Activated CD4-positive, alpha-beta T cell treated with anti-CD3 and anti-CD28 coated beads, Interleukin-2, amount 50 U/mL, for 48 hours (primary cell): ENCODE measurements around the gene ARID2.

ENCODE experiments used
- DNase-seq, 2 experiments: peaks; one replicate each; pipeline ENCODE4 v3.0.0-alpha.2; 2020

The ARID2 gene

DNA sequence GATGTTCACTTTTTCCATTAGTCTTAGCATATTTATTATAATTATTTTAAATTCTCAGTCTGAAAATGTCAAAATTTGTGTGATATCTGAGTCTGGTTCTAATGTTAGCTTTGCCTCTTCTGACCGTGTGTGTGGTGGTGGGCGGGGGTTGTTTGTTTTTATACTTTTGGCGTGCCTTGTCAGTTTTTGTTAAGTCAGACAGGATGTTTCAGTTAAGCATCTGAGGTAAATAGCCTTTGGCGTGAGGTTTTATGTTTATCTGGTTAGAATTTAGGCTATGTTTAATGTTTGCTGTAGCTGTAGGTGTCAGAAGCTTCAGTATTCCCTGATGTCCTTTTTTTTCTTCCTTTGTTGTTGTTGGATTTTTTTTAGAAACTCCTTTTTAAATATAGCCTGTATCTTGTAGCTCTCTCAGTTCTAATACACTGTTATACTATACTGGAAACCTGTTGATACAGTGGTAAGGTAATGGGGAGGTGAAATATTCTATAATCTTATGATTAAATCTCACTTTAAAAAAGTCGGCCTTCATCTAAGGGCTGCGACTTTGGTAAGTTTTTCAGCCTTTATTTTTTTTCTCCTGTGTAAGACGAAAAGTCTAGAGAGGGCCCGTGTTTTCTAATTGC, 149.2 kb downstream of the ARID2 start:
- no peak for DNase-seq

- no peak for DNase-seq
Observed at GRCh38 chr12:45879363-45879895, 149.9 kb downstream of the ARID2 start.

DNA sequence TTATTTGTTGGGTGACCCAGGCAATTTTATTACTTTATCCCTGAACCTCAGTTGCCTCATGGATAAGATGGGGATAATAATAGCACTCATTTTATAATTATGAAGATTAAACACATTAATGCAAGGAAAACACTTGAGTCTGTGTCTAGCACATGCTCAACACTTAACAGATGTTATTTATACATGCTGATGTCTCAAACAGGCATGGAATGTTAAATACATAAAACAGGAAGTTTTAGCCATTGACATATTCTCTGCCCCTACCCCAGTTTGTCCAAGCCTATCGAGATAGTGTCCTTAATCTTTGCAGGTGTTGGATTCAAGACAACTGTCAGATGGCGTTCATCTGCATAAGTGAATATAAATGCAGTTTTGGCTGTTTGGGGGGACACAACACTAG, 151.0 kb downstream of the ARID2 start:
- DNase-seq: no peak

GRCh38 chr12:45883187-45883586, 153.7 kb downstream of the ARID2 start:
- DNase-seq: no peak

- DNase-seq: no peak
Observed at GRCh38 chr12:45886685-45887084, 157.2 kb downstream of the ARID2 start.

- DNase-seq: no peak
Observed at GRCh38 chr12:45887544-45887943, 158.0 kb downstream of the ARID2 start.

DNA sequence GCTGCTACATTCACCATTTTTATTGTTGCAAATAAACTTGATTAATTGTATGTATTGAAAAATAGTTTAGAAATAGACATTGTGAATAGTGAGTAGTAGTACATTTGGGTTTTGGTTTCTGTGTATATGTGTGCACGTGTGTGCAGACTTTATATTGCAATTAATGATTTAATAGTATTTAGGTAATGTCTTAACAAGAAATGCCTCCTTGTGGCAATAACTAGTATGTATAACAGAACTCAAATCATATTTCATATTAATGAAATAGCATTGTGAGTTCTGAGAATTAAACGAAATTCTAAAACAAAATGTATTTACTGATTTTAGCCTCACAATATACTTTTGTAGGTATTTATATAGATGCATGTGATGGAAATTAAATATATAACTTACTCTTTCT, 160.8 kb downstream of the ARID2 start:
- no peak for DNase-seq

DNA sequence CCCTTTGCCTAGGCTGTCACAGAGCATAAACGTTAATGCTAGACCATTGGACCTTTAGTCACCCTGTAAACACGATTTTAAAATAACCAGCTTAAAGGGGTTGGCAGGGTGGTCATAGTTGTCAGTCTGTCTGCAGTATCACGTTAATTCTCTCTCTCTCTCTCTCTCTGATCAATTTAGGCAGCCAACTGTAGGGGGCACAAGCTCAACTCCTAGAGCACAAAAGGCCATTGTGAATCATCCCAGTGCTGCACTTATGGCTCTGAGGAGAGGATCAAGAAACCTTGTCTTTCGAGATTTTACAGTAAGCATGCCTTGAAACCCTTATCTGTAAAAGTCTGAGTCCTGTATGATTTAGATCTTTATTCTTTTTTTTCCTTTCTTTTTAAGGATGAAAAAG, 163.7 kb downstream of the ARID2 start:
- DNase-seq: no peak

DNA sequence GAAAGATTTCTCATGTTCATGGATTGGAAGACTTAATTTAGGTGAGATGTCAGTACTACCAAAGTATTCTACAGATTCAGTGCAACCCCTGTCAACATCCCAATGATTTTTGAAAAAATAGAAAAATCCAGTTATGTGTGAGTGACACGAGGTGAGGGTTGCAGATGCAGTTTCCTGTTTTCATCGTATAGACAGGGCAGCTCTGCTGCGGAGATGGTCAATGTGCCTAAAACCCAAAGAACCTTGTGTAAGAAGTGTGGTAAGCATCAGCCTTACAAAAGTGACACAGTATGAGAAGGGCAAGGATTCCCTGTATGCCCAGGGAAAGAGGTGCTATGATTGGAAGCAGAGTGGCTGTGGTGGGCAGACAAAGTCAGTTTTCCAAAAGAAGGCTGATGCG, 166.5 kb downstream of the ARID2 start:
- no peak for DNase-seq

DNA sequence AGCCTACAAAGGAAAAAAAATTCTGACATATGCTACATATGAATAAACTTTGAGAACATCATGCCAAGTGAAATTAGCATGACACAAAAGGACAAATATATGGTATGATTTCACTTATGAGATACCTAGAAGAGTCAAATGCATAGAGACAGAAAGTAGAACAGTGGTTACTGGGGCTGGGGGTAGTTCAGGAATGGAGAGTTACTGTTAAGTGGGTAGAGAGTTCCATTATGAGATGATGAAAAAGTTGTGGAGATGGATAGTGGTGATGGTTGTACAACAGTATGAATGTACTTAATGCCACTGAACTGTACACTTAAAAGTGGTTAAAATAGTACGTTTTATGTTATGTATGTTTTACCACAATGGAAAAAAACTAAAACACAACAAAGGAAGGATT, 168.6 kb downstream of the ARID2 start:
- DNase-seq: no peak

GRCh38 chr12:45907955-45908354, 178.4 kb downstream of the ARID2 start:
- DNase-seq: no peak

DNA sequence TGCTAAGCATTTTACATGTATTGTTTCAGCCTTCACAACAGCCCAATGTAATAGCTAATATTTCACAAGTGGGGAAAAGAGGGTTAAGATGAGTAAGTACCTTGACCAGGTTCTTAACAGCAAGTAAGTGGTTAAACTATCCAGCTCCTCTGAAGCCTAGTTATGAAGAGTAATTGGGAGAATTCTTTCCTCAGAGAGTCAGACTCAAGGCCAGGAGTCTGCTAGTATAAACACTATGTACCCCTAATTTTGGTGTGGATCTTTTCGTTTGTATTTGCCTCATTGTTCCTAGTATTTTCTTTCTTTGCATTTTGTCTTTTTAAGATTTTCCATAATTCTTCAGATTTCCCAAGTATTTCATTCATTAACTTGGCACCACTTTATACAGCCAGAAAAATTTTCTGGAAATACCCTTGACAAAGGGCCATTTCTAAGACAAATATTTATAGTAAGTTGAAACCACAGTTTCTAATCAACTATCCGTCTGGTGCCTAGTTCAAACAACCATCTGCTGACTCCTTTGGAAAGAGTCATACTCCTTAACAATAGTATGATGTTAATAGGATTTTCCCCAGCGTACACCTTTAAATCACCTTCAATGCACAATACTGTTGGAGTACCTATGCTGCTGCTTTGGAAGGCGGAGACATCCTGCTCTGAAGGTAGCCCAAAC, 179.7 kb downstream of the ARID2 start:
- DNase-seq: no peak

GRCh38 chr12:45912774-45913173, 183.3 kb downstream of the ARID2 start:
- no peak for DNase-seq

DNA sequence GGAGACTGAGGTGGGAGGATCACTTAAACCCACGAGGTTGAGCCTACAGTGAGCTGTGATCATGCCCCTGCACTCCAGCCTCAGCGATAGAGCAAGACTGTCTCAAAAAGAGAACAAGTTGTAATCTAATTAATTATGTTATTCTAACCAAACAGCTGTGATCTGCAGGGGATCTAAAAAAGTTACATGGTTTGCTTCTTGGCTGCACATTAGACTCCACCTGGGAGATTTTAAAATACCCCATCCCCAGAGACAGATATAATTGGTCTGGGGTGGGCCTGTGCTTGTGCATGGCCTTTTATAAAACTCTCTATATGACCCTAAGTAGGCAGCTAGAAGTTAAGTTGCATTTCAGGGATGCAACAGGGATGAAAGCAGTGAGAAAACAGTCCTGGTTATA, 184.1 kb downstream of the ARID2 start:
- DNase-seq: no peak

DNA sequence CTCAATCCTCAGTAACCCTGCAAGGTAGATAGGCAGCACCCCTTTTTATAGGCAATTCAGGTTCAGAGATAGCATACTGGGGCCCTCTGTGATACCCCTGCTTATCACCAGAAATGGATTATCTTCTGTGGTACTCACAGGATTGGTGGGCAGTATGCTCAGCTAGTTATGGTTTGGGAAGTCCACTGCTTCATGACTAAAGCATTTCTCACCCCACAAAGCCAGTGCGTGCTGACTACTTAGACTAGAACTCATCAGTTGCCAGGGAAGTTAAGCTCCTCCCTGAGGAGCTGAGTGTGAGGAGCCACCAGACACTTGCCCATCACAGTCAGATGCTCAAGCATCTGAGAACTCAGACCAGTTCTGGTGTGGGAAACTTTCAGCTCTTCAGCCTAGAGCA, 184.6 kb downstream of the ARID2 start:
- no peak for DNase-seq

- no peak for DNase-seq
Observed at GRCh38 chr12:45915405-45915804, 185.9 kb downstream of the ARID2 start.

DNA sequence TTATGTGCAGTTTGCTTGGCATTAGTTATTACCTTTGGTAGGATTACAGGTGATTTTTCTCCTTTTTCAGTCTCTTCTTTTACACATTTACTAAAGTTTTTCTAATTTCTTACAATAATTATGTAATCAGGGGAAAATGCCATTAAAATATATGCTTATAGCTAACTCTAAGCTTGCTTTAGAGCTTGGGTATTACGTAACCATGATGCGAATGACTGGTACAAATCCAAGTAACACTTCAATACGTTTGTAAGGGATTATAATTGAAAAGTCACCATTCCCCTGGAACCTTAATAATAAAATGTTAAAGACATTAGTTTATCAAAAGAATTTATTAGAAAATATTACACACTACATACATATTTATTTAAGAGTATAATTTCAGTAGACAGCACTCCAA, 189.3 kb downstream of the ARID2 start:
- no peak for DNase-seq

- DNase-seq: no peak
Observed at GRCh38 chr12:45928309-45928708, 198.8 kb downstream of the ARID2 start.

DNA sequence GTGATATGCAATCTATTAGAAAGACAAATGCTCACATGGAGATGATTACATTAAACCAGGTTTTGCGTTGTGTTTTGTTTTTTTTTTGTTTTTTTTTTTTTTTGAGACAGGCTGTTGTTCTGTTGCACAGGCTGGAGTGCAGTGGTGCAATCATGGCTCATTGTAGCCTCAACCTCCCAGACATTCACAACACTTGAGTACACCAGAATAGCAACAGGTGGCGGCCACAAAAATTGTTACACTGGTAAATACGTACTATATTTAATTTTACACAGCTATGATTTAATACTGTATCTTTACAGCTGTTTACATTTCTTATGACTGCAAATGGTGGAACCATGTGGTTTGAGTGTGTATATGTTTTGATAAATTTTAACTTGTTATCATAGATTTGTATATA, 200.9 kb downstream of the ARID2 start:
- no peak for DNase-seq

DNA sequence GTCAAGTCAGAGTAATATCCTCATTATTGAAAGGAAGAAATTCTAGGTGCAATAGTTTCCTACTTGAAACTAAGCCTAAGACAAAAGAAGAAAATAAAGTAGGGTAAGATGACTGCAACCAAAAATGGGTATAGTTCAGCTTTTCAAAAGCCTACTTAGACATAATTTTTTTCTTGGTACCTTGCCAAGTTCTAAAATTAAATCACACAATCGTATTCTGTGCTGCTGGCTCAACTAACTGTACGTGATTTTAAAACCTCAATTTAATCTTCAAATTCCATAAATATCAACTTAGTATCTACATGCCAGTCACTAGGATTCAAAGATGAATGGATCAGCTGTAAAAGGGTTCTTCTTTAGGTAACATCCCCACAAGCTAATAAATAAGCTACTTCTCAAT, 204.0 kb downstream of the ARID2 start:
- DNase-seq: no peak

DNA sequence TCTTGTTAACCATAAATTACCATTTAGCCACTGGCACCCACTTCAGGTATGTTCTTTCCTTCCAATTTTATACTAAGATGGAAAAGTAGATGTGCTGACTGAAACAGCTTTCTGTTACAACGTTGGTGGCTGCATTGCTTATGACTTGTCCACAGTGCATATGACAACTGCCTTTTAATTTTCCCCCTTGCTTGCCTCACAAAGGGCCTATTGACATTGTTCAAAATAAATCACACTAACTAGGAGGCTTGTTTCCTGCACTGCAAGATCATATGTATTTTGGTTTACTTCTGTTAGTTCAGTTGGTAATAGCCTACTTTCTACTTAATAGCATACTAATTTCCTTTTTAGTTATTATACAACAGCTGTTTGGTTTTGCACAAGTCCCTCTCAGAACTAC, 205.4 kb downstream of the ARID2 start:
- DNase-seq: no peak

DNA sequence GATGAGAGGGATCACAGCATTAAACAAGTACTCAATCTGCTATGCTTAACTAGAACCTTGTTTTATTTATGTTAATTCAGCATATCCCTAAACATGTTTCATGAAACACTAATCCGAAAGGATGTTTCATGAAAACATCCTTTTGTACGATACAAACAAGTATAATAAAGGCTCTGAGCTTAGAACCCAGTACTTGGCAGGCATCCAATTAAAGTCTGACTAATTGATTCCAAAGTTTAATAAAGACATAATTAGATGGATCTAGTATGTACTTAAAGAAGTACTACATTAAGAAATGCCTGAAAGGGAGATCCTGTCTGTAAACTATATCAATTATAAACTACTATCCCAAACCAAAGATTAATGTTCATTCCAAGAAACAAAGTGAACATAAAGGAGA, 209.1 kb downstream of the ARID2 start:
- DNase-seq: no peak

- no peak for DNase-seq
Observed at GRCh38 chr12:45939759-45940158, 210.3 kb downstream of the ARID2 start.

DNA sequence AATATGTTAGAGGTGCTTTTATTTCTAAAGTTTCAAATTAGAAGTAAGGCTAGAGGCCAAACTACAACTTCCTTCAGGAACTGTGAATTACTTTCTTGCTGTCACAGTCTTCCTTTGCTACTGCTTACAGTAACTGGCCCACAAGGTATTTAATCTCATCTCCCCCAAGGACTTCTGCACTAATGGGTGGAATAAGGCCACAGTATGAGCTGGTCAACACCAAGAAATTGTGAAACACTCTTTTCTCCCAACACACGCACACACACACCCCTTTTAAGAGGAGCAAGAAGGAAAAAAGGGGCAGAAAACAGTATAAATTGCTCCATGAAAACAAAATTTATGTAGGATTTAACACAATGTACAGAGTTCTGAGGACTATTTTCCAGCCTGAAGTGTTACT, 215.3 kb downstream of the ARID2 start:
- DNase-seq: no peak

DNA sequence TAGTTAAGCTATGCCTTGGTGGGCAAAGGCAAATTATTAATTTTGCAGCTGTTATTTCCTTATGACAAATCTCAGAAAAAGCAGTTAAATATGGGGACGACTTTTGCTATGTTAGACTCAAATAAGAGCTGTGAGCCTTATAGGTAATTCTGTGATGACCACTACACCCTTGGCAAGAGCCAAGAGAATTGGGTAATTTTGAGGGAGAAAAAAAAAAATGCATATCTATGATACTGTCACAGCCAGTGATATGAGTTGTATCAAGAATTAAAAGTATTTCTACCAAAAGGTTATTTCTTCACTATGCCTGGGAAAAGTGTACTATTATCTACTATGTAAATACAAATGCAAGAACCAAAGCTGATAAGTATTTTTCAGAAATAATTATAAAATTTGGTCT, 216.9 kb downstream of the ARID2 start:
- no peak for DNase-seq
